H7 (cell line): ENCODE results near the gene ZNF385A. TPM values are rescaled to one million over a fixed set of nuclear protein-coding genes. Genes with fewer than 3 reads are reported as not detected.

Experiments
- DNase-seq: peaks from one replicate; pipeline ENCODE4 v3.0.0; 2012
- H3K27me3 ChIP-seq: 2 replicates; pipeline ENCODE4 v1.6.0; 2011; ENCODE audit warnings: mild to moderate bottlenecking, low read length; ENCODE audit not compliant: control insufficient read depth, insufficient read depth
- H3K36me3 ChIP-seq: replicated peaks from 2 replicates; pipeline ENCODE4 v1.5.1; 2011; ENCODE audit warnings: low read length; ENCODE audit not compliant: control insufficient read depth, insufficient read depth
- H3K4me3 ChIP-seq: 2 replicates; pipeline ENCODE4 v1.5.1; 2011; ENCODE audit warnings: low read depth, mild to moderate bottlenecking, control low read depth, low read length, moderate library complexity; ENCODE audit not compliant: insufficient read depth
- total RNA-seq: library from RNA; depleted of rRNA; stranded (reverse); fragments of >200 nt; shearing (Covaris generic); gene quantifications from 2 replicates; pipeline ENCODE4 v1.2.3, GENCODE V29; 2014

ZNF385A gene
- total RNA-seq, 1 experiment from 2014 or later: 3.5 TPM

DNA sequence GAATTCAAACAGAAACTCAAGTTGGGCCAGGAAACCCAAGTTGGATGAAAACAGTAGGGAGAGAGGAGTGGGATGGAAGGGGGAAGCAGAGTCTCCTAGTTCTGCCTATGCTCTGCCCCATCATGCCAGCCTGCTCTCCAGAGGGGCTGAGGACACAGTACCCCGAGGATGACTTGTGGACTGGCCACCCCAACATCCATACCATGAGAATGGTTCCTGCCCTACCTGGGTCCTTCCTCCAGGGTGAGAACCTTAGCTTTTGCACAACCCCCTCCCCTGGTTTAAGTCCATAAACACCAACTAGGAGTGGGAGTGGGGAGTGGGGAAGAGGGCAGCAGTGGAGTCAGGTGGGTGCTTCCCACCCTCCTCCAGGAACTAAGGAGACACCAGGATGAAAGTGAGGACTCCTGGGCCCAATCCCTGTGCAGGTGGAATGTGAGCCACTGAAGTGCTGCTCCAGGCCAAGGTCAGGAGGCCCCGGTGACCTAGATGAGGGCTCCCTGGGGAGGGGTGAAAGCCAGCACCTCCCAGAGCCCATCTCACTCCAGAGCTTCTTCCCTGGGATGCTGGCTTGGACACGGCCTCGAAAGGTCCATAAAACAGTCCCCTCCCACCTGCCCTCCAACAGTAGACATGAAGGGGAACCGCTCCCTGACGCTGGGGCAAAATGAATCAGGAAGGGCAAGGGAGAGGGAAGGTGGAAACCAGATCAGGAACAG lies 6.6 kb downstream of the ZNF385A start:
- no peak overlapping the region for H3K4me3 ChIP-seq
- H3K36me3 ChIP-seq: peaks cover 3% of the 10 kb centered on the region
- H3K27me3 ChIP-seq: peaks cover 7% of the 10 kb centered on the region
- peak; percentile 10 for DNase-seq

DNA sequence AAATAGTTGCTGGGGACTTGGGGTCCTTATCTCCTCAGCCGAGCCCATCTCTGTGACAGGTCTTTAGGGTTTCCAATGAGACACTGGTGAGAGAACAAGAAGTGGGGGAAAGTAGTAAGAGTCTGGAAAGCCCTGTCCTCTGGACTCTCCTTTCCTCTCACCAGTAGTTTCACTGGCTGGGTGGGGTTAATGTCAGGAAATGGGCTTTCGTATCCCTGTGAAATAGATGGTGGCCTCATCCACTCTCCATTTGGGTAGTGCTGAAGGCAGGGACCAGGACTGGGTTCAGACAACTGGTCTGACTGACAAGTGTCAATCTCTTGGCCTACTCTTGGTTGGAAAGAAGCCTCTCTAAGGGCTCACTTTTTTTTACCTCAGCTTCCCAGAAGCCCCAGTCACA lies 7.5 kb downstream of the ZNF385A start:
- H3K4me3 ChIP-seq: no peak overlapping the region
- peaks cover 7% of the 10 kb centered on the region for H3K27me3 ChIP-seq
- peaks cover 3% of the 10 kb centered on the region for H3K36me3 ChIP-seq
- DNase-seq: no peak

DNA sequence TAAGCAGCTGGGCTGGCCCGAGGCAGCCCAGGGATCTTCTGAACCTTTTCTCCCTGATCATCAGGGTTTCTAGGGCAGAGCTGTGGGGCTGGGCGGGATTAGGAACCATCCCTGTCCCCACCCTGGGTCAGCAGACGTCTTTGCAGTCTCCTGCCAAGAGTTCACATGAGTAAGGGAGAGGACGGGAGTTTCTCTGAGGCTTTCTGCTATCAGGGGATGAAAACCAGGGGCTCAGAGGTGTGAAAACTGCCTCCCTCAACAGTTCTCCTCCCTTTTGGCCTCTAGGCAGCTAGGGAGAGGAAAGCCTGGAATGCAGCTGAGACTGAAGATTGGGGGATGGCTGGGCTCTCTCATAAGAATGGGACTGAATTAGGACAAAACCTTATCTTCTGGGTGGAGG lies 7.9 kb downstream of the ZNF385A start:
- Histone ChIP-seq H3K27me3 (peaks cover 7% of the 10 kb centered on the region), H3K36me3 (peaks cover 3% of the 10 kb centered on the region), H3K4me3 (no peak overlapping the region)
- DNase-seq: no peak

DNA sequence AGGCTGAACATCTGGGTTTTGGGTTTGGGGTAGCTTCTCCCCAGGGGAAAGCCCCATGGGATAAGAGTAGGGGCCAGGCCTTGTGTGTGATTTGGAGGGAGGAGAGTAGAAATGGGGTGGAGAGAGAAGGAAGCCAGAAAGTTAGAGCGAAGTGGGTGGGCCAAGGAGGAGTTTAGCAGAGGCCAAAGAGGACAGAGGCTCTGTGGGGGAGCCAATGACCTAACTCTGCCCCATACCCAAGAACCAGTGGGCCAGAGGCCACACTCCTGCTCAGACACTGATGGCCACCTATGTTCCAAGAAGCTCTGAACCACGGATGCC lies 9.3 kb downstream of the ZNF385A start:
- DNase-seq: peak; percentile 8
- H3K36me3 ChIP-seq: peaks cover 2% of the 10 kb centered on the region
- peaks cover 11% of the 10 kb centered on the region for H3K27me3 ChIP-seq
- no peak overlapping the region for H3K4me3 ChIP-seq

DNA sequence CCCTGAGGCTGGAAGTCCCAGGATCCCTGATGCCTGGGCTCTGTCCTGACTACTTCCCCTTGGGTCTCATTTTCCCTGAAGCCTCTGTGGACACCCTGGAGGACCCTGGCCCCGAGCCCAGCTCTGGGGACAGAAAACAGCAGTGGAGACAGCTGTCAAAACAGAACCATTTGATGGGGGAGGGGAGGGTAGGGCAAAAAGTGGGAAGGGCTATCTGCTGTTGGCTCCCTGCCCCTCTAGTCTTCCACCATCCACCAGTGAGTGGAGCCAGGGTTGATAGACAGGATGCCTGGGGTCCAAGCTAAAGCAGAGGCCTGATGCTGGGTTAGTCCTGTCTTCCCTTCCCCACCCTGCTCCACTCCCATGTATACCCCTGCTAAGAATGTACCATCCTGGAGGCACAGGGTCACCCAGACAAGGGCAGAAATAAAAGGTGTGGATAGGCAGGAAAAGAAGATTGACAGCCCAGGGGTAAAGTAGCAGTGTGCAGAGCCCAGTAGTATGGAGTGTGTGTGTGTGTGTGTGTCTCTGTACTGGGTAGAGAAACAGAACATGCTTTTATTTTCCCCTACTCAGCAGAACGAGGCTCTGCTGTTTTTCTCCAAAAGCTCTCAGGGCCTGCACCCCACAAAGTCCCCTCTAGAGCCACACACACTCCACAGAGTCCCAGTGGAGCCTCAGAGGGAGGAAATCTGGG lies 9.8 kb downstream of the ZNF385A start:
- DNase-seq: peak; percentile 29
- no peak overlapping the region for H3K4me3 ChIP-seq
- peaks cover 13% of the 10 kb centered on the region for H3K27me3 ChIP-seq
- no peaks in the 10 kb centered on the region; the same call in 1 of the 2 replicates for H3K36me3 ChIP-seq

DNA sequence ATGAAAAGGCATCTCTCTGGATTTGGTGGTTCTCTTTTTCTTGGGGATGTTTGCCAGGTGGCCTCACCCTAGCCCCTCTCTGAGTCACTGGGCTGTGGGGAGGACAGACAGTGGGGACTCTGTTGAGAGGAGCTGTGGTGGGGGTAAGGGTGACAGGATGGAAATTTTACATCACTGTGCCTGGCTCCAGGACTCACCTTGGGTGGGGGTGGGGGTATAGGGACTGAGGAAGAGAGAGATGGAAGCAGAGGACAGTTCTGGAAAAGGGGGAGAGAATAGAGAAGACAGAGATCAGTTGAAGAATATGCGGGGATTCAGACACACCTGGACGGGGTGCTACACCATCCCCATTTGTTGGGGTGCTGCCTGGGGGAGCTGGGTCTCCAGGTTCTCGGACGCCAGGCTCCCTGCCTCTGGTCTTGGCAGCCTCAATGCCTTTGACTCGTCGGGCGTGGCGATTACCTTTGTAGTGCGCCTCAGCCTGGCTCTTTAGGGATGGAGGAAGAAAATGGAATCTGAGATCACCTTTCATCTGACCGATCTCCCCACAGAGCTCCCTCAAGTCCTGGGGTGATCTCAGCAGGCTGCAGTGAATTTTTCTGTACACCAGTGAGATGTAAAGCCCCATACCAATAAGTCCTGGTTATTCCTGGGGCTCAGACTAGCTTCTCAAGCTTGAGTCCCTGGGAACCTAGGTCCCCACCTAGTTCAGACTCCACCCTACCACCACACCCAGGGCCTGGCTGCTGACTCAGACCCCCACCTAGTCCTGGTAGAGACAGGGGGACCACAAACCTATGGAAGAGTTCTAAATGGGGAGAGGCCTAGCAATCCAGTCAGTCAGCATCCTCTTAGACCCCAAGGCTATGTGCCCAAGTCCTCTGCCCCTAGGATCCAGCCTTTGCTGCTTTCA lies 10.6 kb downstream of the ZNF385A start:
- no peak for DNase-seq
- H3K36me3 ChIP-seq: no peaks in the 10 kb centered on the region; the same call in 1 of the 2 replicates
- H3K27me3 ChIP-seq: peaks cover 22% of the 10 kb centered on the region
- no peak overlapping the region for H3K4me3 ChIP-seq

DNA sequence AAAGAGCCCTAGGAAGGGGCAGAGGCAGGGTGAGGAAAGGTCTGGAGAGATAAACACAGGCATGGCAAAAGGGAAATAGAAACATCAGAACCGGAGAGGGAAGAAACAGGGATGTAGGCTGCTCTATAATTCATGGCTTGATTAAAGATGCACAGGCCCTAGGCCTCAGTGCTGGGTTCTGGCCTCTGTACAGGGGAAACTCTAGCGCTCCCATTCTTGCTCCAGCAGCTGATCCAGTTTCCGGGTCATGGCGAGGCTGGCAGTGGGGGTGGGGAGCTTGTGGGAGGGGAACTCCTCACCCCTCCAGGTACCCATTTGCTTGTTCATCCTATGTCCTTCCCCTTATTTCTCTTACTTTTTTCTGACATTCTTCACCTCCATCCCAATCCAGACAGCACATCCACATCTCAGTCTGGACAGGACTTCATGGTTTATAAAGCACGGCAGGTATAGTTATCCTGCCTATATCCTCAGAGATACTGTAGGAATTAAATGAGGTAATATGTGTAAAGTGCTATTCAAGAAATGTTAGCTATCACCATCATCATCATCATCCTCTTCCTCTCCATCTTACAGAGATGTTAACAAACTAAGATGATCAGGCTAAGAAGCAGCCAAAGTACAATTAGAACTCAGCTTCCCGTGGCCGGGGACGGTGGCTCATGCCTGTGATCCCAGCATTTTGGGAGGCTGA lies 12.3 kb downstream of the ZNF385A start:
- DNase-seq: peak; percentile 13
- Histone ChIP-seq H3K36me3 (no peaks in the 10 kb centered on the region; the same call in 1 of the 2 replicates), H3K4me3 (no peak overlapping the region), H3K27me3 (peaks cover 19% of the 10 kb centered on the region)

DNA sequence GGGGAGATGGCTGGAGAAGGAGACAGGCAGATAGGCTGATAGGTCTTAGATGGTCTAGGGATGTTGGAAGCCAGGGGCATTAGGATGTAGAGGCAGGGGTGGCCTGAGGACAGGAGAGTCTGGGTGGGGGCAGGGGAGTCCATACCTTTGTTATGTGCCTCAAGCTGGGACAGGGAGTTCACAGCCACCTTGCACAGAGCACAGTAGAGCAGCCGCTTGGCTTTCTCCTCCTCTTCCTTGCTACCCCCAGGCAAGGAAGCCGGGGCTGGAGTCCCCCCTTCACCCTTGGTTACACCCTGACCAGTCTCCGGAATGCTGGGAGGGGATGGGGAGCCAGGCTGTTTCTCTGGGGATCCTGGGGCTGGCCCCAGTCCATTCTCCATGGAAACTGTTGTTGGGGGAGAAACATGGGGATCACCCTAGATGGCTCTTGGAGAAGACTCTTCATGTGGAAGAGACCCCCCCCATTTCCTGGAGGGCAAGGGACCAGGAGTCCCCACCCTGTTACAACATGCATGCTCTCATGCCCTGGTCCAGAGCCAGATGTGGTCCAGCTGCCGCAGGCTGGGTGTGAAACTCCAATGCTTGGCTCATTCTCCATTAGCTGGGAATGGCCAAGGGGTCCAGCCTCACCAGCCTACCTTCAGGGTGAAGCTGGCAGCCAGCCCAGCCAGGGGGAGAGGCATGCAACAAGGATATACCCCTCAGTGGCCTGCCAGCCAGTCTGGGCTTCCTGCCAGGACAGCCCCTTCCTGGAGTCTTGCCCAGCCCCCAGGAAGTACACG lies 13.0 kb downstream of the ZNF385A start:
- Histone ChIP-seq H3K27me3 (peaks cover 19% of the 10 kb centered on the region), H3K4me3 (no peak overlapping the region), H3K36me3 (no peaks in the 10 kb centered on the region; the same call in 1 of the 2 replicates)
- peak; percentile 27 for DNase-seq

DNA sequence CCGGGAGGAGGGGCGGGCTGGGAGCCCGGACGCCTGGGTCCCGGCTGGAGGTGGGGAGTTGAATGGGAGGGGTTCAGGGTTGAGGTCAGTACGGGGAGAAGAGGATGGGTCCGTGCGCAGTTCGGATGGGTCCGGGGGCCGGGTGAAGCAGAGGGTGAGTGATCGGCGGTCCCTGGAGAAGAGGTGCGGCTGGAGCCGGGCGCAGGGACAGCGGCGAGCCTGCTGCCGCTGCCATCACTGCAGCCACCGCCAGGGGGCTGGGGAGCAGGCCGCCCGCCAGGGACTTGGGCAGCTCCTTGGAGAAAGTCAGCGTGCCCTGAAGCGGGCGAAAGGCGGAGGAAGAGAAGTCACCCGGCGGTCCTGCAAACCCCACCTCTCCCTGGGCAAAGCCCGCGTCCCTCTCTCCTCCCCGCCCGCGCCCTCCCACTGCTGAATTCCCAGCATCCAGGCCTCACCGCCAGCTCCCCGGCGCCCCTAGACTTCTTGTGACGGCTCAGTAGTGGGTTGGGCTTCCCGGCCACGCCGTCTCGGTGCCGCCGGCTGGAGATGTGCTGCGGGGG lies 14.3 kb downstream of the ZNF385A start:
- DNase-seq: peak; percentile 96
- H3K36me3 ChIP-seq: no peaks in the 10 kb centered on the region; the same call in 1 of the 2 replicates
- peaks cover 19% of the 10 kb centered on the region for H3K27me3 ChIP-seq
- peak overlapping the region; percentile 32 for H3K4me3 ChIP-seq

DNA sequence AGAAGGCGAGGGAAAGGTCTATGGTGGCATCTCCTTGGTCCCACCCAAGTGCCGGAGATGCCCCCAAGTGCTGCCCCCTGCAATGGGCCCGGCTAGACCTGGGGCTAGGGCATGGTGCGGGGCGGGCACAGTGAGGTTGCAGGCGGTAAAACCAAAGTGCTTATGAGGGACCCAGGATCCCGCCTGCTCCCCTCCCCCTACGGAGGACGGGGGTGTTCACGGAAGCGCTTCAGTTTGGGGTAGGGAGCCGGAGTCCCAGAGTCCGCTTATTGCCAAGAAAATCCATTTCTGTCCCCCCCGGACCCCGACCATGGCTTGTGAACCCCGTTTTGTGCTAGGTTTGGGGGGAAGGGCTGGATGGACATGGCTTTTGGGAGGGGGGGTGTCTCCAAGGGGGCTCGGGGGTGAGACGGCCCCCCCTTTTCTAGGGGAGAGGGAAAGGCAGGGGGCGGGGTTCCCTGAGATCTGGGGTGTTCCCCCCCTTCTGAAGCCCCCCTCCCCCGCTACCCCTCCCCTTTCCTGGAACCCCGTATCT lies 14.9 kb downstream of the ZNF385A start:
- H3K27me3 ChIP-seq: peaks cover 19% of the 10 kb centered on the region
- DNase-seq: peak; percentile 75
- no peaks in the 10 kb centered on the region; the same call in 1 of the 2 replicates for H3K36me3 ChIP-seq
- H3K4me3 ChIP-seq: peak overlapping the region; percentile 29

DNA sequence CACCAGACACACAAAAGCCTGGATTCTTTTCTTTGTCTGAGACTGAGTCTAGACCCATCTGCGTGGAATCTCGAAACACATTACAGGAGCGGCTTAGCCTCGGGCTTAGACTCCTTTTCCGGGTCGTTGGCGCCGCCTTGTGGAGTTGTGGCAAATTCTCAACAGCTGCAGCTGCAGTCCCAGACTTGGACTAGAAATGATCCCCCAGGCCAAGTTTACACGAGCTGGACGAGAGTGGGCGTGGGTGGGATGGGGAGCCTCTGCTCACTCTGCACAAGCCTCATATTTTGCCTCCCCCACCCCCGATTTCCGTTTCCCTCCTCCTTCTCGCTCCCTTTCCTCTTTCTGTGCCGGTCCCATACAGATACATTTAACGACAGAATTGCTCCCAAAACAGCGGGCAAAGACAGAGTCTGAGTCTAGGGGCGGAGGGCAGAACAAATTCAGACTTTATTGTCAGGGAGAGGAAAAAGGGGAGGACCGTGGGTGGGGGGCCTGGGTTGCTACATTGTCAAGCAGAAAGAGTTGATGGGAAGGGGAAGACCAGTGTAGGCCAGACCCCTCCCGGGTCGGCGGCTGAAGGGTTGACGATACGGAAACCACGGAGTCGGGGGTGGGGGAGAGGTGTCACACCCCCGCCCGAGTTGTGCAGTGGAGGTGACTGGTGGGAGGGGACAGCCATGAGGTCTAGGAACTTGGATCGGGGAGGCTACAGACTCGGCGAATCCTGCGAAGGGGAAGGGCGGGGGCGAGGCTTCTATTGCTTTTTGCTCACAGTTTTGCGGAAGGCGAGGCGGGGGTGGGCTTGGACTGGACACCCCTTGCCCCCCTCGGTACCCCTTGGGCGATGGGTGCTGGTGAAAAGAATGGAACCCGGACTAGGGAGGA lies 15.6 kb downstream of the ZNF385A start:
- Histone ChIP-seq H3K4me3 (peak overlapping the region; percentile 29), H3K36me3 (no peaks in the 10 kb centered on the region; the same call in 1 of the 2 replicates), H3K27me3 (peaks cover 19% of the 10 kb centered on the region)
- DNase-seq: peak; percentile 78

DNA sequence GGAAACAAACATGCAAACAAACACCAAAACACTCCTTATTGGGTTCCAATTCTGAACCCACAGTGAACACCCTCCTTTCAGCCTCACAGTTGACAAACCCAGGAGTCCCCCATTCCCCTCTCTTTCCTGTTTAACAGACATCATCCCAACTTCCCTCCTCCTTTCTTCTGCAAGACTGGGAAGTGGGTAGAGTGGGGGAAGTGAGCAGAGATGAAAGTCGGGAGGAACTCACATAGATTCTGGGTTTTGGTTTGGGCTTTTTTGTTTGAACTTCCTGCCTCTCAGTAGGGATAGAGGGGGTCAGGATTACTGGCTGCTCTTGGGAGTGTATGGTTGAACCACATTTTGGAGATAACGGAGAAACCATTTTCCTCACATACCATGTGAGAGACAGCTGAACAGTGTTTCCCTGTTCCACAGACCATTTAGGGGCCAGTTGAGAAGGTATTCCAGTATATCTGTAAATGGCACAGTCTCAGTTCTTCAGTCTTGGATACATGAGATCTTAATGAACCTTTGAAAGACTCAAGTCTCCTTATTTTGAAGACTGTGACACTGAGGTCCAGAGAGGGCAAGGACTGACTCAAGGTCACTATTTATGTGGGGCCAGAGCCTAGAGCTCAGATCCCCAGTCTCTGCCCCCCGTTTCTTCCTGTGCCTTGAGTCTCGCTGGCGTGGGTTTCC lies 16.4 kb downstream of the ZNF385A start:
- no peaks in the 10 kb centered on the region; the same call in 1 of the 2 replicates for H3K36me3 ChIP-seq
- peaks cover 19% of the 10 kb centered on the region for H3K27me3 ChIP-seq
- no peak for DNase-seq
- H3K4me3 ChIP-seq: no peak overlapping the region
